Uterus (tissue), 2 donors: ENCODE measurements around the gene LAMB4.

ENCODE experiments used
- CTCF ChIP-seq, 4 experiments: fragments of 200-600 bp in 2 of 4; fragments of 450-650 bp in 2 of 4; sonication (generic) in 2 of 4; IDR thresholded peaks; one replicate each; pipeline ENCODE4 v1.5.1; 2016 to 2019; ENCODE audit warnings: antibody characterized with exemption in 4 of 4, mild to moderate bottlenecking in 2 of 4, moderate library complexity in 1 of 4
- POLR2A ChIP-seq, 2 donors: fragments of 450-650 bp; IDR thresholded peaks; one replicate each; pipeline ENCODE4 v1.6.1; 2016; ENCODE audit warnings: antibody characterized with exemption in 2 of 2, mild to moderate bottlenecking in 1 of 2, moderate library complexity in 1 of 2

DNA sequence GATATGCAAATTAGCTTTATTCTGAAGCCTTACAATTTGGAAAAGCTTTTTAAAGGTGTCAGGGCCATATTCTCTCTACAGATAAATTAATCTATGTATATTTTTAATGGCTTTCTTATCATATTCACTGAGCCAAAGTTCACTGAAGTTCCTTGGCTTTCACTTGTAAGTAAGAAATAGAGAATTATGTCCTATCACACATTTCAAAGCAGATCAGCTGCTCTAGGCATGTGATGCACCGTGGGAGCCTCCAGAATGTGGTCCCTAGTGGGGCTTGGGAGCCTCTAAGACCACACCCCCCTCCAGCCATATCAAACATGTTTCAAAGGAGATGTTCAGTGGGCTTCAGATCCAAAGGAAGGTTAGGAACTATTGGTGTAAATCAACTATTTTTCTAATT is 51.5 kb downstream of the LAMB4 start:
- TF ChIP-seq CTCF (IDR thresholded peaks at IDR 0.05) = no peak
- no peak for TF ChIP-seq POLR2A (IDR thresholded peaks at IDR 0.05)
